ENCODE results near the gene TXNDC16.
"Not testable (repeated sequence)": the region's sequence is repeated elsewhere in the genome, so short reads cannot be mapped to it uniquely, and the experiment has no call there.

Gene TXNDC16

GRCh38 chr14:52538623-52539022, 13.7 kb downstream of the TXNDC16 start:
- DNase-seq = no peak

- DNase-seq = no peak
These were observed 16.0 kb downstream of the TXNDC16 start for GRCh38 chr14:52536269-52536668.

GRCh38 chr14:52531481-52531880, 20.8 kb downstream of the TXNDC16 start:
- no peak for DNase-seq

- DNase-seq = no peak
These were observed 25.3 kb downstream of the TXNDC16 start for GRCh38 chr14:52527052-52527451.

- DNase-seq = no peak
These were observed 29.5 kb downstream of the TXNDC16 start for GRCh38 chr14:52522581-52523345.

GRCh38 chr14:52522033-52522432, 30.3 kb downstream of the TXNDC16 start:
- no peak for DNase-seq

GRCh38 chr14:52514046-52514811, 38.1 kb downstream of the TXNDC16 start:
- DNase-seq = no peak

GRCh38 chr14:52513249-52513648, 39.1 kb downstream of the TXNDC16 start:
- DNase-seq = no peak

GRCh38 chr14:52494444-52494843, 57.9 kb downstream of the TXNDC16 start:
- no peak for DNase-seq

GRCh38 chr14:52485350-52485960, 66.8 kb downstream of the TXNDC16 start:
- DNase-seq = no peak

GRCh38 chr14:52481864-52482263, 70.4 kb downstream of the TXNDC16 start:
- DNase-seq = no peak

GRCh38 chr14:52473557-52473956, 78.7 kb downstream of the TXNDC16 start:
- no peak for DNase-seq

- DNase-seq = no peak
These were observed 79.6 kb downstream of the TXNDC16 start for GRCh38 chr14:52472728-52473127.

GRCh38 chr14:52472251-52472650, 80.1 kb downstream of the TXNDC16 start:
- not testable (repeated sequence) for DNase-seq

GRCh38 chr14:52467515-52468266, 84.6 kb downstream of the TXNDC16 start:
- no peak for DNase-seq

- no peak for DNase-seq
These were observed 88.1 kb downstream of the TXNDC16 start for GRCh38 chr14:52464175-52464574.

- no peak for DNase-seq
These were observed 88.9 kb downstream of the TXNDC16 start for GRCh38 chr14:52463375-52463774.

GRCh38 chr14:52461721-52462120, 90.6 kb downstream of the TXNDC16 start:
- no peak for DNase-seq

GRCh38 chr14:52458721-52459085, 93.6 kb downstream of the TXNDC16 start:
- DNase-seq = no peak

GRCh38 chr14:52457411-52457810, 94.9 kb downstream of the TXNDC16 start:
- no peak for DNase-seq

- DNase-seq = no peak
These were observed 96.8 kb downstream of the TXNDC16 start for GRCh38 chr14:52455291-52456088.

- no peak for DNase-seq
These were observed 105.1 kb downstream of the TXNDC16 start for GRCh38 chr14:52447236-52447635.
